Type B pancreatic cell (in vitro differentiated cells): ENCODE measurements around the gene CSNK1G2. TPM values are rescaled to one million over a fixed set of nuclear protein-coding genes. Genes with fewer than 3 reads are reported as not detected.

Experiments
- DNase-seq: peaks from one replicate; pipeline ENCODE4 v3.0.0; 2021; ENCODE audit warnings: mixed read lengths; ENCODE audit not compliant: unreplicated experiment; ENCODE audit errors: extremely low spot score
- H3K27ac Mint-ChIP-seq: 2 replicates; pipeline ENCODE4 v1.8.0; 2021; ENCODE audit warnings: mild to moderate bottlenecking, mixed read lengths
- H3K27me3 Mint-ChIP-seq: 2 replicates; pipeline ENCODE4 v1.8.0; 2021; ENCODE audit warnings: mixed read lengths
- H3K36me3 Mint-ChIP-seq: 2 replicates; pipeline ENCODE4 v1.8.0; 2021; ENCODE audit warnings: mixed read lengths
- H3K4me1 Mint-ChIP-seq: one replicate; pipeline ENCODE4 v1.8.0; 2021; ENCODE audit warnings: mixed read lengths; ENCODE audit not compliant: unreplicated experiment
- H3K4me3 Mint-ChIP-seq: 2 replicates; pipeline ENCODE4 v1.8.0; 2021; ENCODE audit warnings: mild to moderate bottlenecking, mixed read lengths
- H3K9me3 Mint-ChIP-seq: 2 replicates; pipeline ENCODE4 v1.8.0; 2021; ENCODE audit warnings: mixed read lengths
- CTCF ChIP-seq: fragments of 200-600 bp; sonication (generic); conservative IDR thresholded peaks from 2 replicates; pipeline ENCODE4 v1.5.0; 2021; ENCODE audit warnings: antibody characterized with exemption, mild to moderate bottlenecking
- total RNA-seq: library from RNA; stranded (reverse); gene quantifications from 2 replicates; pipeline ENCODE4 v1.2.1, GENCODE V29; 2021; ENCODE audit warnings: low replicate concordance

The CSNK1G2 gene
- total RNA-seq, 1 donor from 2014 or later, result 71.6 TPM

DNA sequence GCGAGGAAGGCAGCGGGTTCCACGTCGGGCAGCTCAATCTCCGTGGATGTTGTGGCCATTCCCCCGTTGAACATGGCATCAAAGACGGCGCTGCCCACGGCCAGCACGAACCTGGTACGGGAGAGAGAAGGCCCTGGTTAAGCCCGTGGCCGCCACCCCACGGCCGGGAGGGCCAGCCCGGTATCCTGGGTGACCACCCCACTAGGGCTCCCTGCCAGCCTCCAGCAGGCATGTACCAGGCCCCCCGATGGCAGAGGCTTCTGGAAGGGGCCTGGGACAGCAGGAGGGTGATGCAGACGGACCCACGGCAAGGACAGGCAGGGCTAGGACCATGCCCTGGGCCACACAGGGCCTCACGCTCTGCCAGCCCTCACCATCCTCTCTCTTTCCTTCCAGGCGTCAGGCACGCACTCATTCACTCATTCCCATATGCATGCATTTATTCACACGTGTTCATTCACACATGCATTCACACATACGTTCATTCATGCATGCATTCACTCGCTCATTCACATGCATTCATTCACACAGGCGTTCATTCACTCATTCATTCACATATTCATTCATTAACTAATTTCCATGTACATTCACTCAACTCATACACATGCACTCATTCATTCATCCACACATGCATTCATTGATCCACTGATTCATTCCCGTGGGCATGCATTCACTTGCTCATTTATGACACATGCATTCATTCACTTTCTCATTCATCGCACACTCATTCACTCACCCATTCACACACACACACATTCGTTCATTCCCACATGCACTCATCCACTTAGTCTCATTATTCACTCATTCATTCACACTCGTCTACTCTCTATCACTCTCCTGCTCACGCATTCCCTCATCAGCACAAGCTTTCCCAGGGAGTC lies 56.6 kb downstream of the CSNK1G2 start:
- no peaks in the 10 kb centered on the region for H3K4me1 Mint-ChIP-seq
- no peak overlapping the region for H3K27ac Mint-ChIP-seq
- TF ChIP-seq CTCF, result no peak
- no peak for DNase-seq
- H3K4me3 Mint-ChIP-seq, result no peak overlapping the region
- no peaks in the 10 kb centered on the region for H3K27me3 Mint-ChIP-seq
- no peaks in the 10 kb centered on the region for H3K9me3 Mint-ChIP-seq
- H3K36me3 Mint-ChIP-seq, result peaks cover 31% of the 10 kb centered on the region

GRCh38 chr19:1998712-1999708 lies 58.0 kb downstream of the CSNK1G2 start:
- no peaks in the 10 kb centered on the region for H3K9me3 Mint-ChIP-seq
- H3K4me1 Mint-ChIP-seq, result peaks cover 4% of the 10 kb centered on the region
- no peak for DNase-seq
- H3K27me3 Mint-ChIP-seq, result no peaks in the 10 kb centered on the region
- H3K4me3 Mint-ChIP-seq, result no peak overlapping the region
- H3K36me3 Mint-ChIP-seq, result peaks cover 30% of the 10 kb centered on the region
- TF ChIP-seq CTCF, result no peak
- H3K27ac Mint-ChIP-seq, result no peak overlapping the region

GRCh38 chr19:1999856-2000515 lies 59.0 kb downstream of the CSNK1G2 start:
- Mint-ChIP-seq H3K36me3 (peaks cover 27% of the 10 kb centered on the region), H3K9me3 (no peaks in the 10 kb centered on the region), H3K4me1 (peaks cover 4% of the 10 kb centered on the region), H3K27ac (no peak overlapping the region), H3K27me3 (no peaks in the 10 kb centered on the region), H3K4me3 (no peak overlapping the region)
- no peak for TF ChIP-seq CTCF
- no peak for DNase-seq

- TF ChIP-seq CTCF, result no peak
- Mint-ChIP-seq H3K9me3 (no peaks in the 10 kb centered on the region), H3K4me1 (peaks cover 4% of the 10 kb centered on the region), H3K27me3 (no peaks in the 10 kb centered on the region), H3K27ac (peak overlapping the region; percentile 79), H3K36me3 (peaks cover 9% of the 10 kb centered on the region), H3K4me3 (no peak overlapping the region)
- no peak for DNase-seq
These were observed 62.9 kb downstream of the CSNK1G2 start for GRCh38 chr19:2003874-2004273.

- H3K27ac Mint-ChIP-seq, result no peak overlapping the region
- no peaks in the 10 kb centered on the region for H3K27me3 Mint-ChIP-seq
- no peak for TF ChIP-seq CTCF
- H3K36me3 Mint-ChIP-seq, result peaks cover 14% of the 10 kb centered on the region
- no peak for DNase-seq
- H3K9me3 Mint-ChIP-seq, result no peaks in the 10 kb centered on the region
- H3K4me3 Mint-ChIP-seq, result no peak overlapping the region
- no peaks in the 10 kb centered on the region for H3K4me1 Mint-ChIP-seq
These were observed 69.2 kb downstream of the CSNK1G2 start for GRCh38 chr19:2010135-2010668.
